HG02943 (cell line): ENCODE measurements around the gene ERAL1.
"Not testable (repeated sequence)": the region's sequence is repeated elsewhere in the genome, so short reads cannot be mapped to it uniquely, and the experiment has no call there.

Experiments used
- ATAC-seq: cut with Tn5 transposase; IDR thresholded peaks from one replicate; pipeline ENCODE4 v1.9.1; 2021; ENCODE audit warnings: mild to moderate bottlenecking, low read depth, moderate library complexity; ENCODE audit not compliant: unreplicated experiment

ERAL1 gene

GRCh38 chr17:28877150-28877711, 22.4 kb downstream of the ERAL1 start:
- not testable (repeated sequence) for ATAC-seq

GRCh38 chr17:28878158-28878910, 23.5 kb downstream of the ERAL1 start:
- no peak for ATAC-seq

GRCh38 chr17:28878981-28879380, 24.2 kb downstream of the ERAL1 start:
- no peak for ATAC-seq

GRCh38 chr17:28879886-28880571, 25.2 kb downstream of the ERAL1 start:
- no peak for ATAC-seq

- ATAC-seq = no peak
Measured at GRCh38 chr17:28880572-28880945, 25.7 kb downstream of the ERAL1 start.

- ATAC-seq = no peak
Measured at GRCh38 chr17:28881533-28882056, 26.8 kb downstream of the ERAL1 start.

GRCh38 chr17:28882154-28882895, 27.5 kb downstream of the ERAL1 start:
- no peak for ATAC-seq

- ATAC-seq = no peak
Measured at GRCh38 chr17:28883967-28884702, 29.3 kb downstream of the ERAL1 start.

- no peak for ATAC-seq
Measured at GRCh38 chr17:28885363-28885762, 30.5 kb downstream of the ERAL1 start.

- no peak for ATAC-seq
Measured at GRCh38 chr17:28885951-28886350, 31.1 kb downstream of the ERAL1 start.

GRCh38 chr17:28887871-28888471, 33.2 kb downstream of the ERAL1 start:
- no peak for ATAC-seq

GRCh38 chr17:28888832-28889231, 34.0 kb downstream of the ERAL1 start:
- ATAC-seq = no peak

- ATAC-seq = no peak
Measured at GRCh38 chr17:28889996-28890395, 35.2 kb downstream of the ERAL1 start.

GRCh38 chr17:28891201-28891600, 36.4 kb downstream of the ERAL1 start:
- ATAC-seq = no peak

- ATAC-seq = no peak
Measured at GRCh38 chr17:28892024-28892423, 37.2 kb downstream of the ERAL1 start.

- not testable (repeated sequence) for ATAC-seq
Measured at GRCh38 chr17:28893248-28894183, 38.7 kb downstream of the ERAL1 start.

- ATAC-seq = no peak
Measured at GRCh38 chr17:28895794-28896447, 41.1 kb downstream of the ERAL1 start.

- ATAC-seq = no peak
Measured at GRCh38 chr17:28896491-28896883, 41.7 kb downstream of the ERAL1 start.
